HG03039 (cell line): ENCODE results near the gene CSRP1.
A peak's percentile ranks its signal among the peaks of the same experiment; 100 is the strongest.
"Not testable (repeated sequence)": the region's sequence is repeated elsewhere in the genome, so short reads cannot be mapped to it uniquely, and the experiment has no call there.

Source experiments
- ATAC-seq: cut with Tn5 transposase; IDR thresholded peaks from one replicate; pipeline ENCODE4 v1.9.1; 2021; ENCODE audit warnings: mild to moderate bottlenecking, moderate library complexity; ENCODE audit not compliant: unreplicated experiment

Gene CSRP1

GRCh38 chr1:201497935-201498509 lies 8.9 kb downstream of the CSRP1 start:
- no peak for ATAC-seq

- no peak for ATAC-seq
Observed at GRCh38 chr1:201496296-201496690, 10.6 kb downstream of the CSRP1 start.

GRCh38 chr1:201495551-201496295 lies 11.2 kb downstream of the CSRP1 start:
- no peak for ATAC-seq

GRCh38 chr1:201493757-201494617 lies 12.9 kb downstream of the CSRP1 start:
- no peak for ATAC-seq

- not testable (repeated sequence) for ATAC-seq
Observed at GRCh38 chr1:201493026-201493656, 13.8 kb downstream of the CSRP1 start.

GRCh38 chr1:201491896-201492511 lies 14.9 kb downstream of the CSRP1 start:
- no peak for ATAC-seq

DNA sequence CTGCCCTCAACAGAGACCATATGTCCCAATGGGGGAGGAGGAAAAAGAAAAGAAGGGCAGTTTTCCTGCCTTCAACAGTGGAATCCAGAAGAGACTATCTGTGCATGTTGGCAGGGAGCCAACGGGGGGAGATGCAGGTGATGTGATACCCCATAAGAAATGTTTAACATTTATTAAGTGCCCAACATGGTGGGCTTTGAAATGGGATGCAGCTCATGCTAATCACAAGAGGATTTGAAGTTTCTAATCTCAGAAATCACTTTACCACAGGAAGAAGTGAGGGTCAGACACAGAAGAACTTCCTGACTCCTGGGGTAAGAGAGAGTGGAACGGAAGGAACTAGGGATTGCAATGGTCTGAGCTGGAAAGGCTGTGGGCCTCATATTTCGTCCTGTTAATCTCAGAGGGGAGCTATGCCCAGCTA lies 16.2 kb downstream of the CSRP1 start:
- no peak for ATAC-seq

GRCh38 chr1:201489643-201490261 lies 17.2 kb downstream of the CSRP1 start:
- no peak for ATAC-seq

DNA sequence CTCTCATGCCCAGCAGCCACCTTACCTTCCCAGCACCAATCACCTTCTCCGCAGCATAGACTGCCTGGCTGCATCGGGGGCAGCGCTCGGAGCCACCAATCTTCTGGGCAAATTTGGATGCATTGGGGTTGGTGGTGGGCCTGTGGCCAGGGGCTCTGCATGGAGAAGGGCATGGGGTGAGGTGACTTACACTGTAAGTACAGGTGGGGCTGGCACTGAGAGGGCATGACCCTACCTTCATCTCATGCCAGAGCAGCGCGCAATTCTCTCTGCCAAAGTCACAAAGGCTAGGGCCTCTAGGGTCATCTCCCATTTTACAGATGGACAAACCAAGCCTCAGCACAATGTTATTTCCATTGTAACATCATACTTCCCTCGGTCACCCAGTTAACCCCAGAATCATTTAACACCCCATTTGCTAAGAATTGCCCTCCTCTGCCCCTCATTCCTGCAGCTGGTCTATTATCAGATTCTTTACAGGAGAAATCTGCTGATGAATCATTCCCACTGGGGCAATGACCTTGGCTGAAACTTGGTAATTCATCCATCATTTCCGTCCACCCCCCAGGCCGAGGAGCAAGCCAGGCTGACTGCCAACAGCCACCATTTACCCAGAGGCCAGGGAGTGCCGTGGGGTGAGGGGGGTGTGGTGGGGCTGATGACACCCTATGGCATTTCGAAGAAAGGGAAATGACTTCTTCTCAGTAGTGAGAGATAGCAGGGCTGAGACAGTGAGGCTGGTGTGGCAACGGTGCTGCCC lies 17.9 kb downstream of the CSRP1 start:
- no peak for ATAC-seq

- ATAC-seq = no peak
Observed at GRCh38 chr1:201487742-201488141, 19.2 kb downstream of the CSRP1 start.

- no peak for ATAC-seq
Observed at GRCh38 chr1:201486187-201486586, 20.7 kb downstream of the CSRP1 start.

GRCh38 chr1:201485184-201485774 lies 21.6 kb downstream of the CSRP1 start:
- no peak for ATAC-seq

DNA sequence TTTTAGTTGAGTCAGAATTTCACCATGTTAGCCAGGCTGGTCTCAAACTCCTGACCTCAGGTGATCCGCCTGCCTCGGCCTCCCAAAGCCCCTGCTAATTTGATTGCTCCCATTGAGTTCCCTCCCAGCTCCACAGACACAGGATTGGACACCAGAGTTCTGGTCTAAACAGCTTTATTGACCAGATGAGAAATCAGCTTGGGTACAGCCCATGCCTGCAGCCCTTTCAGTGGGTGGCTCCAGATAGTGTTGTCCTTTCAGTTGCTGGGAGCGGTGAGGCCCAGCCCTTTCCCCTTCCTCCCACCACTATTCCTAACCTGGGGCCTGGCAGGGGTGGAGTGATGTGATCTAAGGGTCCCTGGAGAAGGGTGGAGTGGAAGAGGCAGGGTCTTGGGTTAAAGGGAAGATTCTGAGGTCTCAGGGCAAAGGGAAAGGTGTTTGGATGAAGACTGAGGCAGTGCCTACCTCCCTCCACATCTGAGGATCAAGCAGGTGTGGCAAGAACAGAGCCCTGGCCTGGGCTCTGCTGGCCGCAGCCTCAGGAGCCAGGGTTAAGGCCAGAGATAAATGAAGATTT lies 23.5 kb downstream of the CSRP1 start:
- no peak for ATAC-seq

DNA sequence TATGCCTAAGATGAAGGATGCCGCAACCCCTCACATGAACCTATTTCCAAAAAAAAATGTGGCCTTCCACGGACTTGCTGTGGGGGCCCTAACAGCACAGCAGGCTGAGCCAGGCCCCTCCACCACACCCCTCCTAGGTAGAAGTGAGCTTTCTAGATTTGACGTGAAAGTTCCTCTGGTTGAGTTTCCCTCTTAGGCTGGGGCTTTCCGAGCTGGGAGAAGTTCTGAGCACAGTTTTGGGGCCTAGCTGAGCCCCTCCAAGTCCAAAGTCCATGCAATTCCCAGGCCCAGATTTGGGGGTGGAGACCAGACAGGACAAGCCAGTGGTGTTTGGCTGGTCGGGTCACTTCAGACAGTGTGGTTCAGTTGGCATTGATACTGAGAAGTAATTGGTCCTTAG lies 24.2 kb downstream of the CSRP1 start:
- peak; percentile 28 for ATAC-seq

DNA sequence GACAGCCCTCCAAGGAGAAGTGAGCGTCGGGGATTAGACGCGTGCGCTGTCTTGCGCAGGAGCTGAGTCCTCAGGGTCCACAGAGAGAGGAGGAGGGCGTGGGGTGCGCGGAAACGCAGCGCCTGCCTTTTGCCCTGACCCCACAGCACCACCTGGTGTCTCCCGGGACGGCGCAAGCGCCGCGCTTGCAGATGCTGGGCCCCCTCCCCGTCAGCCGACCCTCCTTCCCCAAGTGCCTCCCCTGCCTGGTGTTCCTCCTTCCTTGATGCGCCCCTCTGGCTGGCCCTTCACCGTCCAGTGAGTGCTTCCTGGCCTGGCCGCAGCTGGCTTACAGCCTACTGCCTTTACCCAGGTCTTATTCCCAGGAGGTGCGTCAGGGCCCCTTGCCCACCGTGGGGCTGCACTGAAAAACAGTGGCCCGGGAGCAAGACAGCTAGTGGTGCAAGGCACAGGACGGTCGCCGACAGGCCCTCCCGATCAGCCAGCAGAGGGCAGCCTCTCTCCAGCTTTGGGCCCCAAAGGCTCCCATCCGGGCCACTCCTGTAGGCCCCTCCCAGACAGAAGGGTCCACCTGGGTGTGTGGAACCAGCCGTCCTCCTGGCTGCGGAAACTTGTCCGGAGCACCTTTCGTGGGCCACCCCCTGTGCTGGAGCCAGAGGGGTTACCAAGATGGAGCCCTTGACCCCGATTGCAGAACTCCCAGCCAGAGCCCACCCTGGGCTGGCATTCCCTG lies 25.0 kb downstream of the CSRP1 start:
- ATAC-seq = peak; percentile 69

DNA sequence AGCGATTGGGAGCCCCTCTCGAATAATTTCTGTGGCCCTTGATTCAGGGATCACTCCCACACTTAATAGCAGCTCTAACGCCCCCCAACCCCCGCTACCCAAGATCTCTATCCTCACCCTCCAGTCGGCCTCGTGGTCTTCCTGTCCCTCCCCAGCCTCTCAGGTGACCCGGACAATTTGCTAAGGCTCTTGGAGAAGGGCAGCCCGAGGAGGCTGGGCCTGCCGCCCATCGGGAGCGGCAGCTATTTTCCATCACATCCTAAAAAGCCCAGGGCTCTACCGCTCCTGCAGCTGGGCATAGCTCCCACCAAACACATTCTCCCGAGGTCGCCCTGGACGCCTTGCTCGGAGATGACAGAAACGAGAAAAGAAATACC lies 25.9 kb downstream of the CSRP1 start:
- no peak for ATAC-seq

DNA sequence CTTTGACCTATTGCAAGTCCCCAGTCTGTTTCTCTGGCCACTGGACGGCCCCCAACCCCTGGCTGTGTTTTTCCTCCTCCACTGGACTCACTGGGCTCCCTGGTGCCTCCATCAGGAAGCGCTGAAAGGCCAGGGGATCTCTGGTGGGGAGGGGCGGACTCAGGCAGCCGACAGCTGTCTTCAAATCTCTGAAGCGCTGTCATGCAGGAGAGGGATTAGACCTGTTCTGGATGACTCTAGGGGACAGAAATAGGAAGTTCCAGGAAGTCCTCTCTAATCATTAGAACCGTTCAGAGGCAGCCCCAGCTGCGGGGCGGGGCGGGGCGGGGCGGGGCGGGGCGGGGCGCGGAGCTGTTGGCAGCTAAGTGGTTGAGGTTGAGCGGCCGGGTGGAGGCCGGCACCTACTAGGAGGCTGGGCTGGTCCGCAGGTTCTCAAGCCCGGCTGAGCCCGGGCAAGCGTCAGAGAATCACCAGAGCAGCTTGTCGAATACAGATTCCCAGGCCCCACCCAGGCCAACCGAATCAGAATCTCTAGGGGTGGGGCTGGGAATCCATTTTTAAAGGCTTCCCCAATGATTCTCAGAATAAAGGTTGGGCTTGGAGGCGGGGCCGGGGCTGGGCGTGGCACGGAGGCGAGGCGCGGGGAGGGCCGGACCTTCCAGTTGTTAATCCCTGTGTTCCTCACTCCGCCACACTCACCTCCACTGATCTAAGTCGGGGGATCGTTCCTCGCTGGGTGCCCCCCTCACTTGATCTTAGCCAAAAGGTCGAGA lies 26.5 kb downstream of the CSRP1 start:
- ATAC-seq = no peak
